Keratinocyte (primary cell): ENCODE results near the gene CYP11A1. TPM values are rescaled to one million over a fixed set of nuclear protein-coding genes. Genes with fewer than 3 reads are reported as not detected.

ENCODE experiments used
- DNase-seq: peaks from one replicate; pipeline ENCODE4 v3.0.0-alpha.2; 2011; ENCODE audit warnings: low read depth, missing footprints, low spot score
- FAIRE-seq: peaks from 2 replicates; lab custom pipeline; 2011; peaks lifted over from hg19 to GRCh38; lab: Jason Lieb, UNC
- H2AFZ ChIP-seq: 2 replicates; pipeline ENCODE4 v1.6.0; 2012; ENCODE audit warnings: low read length, control low read depth, inconsistent platforms; ENCODE audit not compliant: control insufficient read depth
- H3K27ac ChIP-seq: 2 replicates; pipeline ENCODE4 v1.5.1; 2011; ENCODE audit warnings: low read length; ENCODE audit not compliant: control insufficient read depth, insufficient read depth
- H3K27me3 ChIP-seq: 3 replicates; pipeline ENCODE4 v1.6.0; 2011; ENCODE audit warnings: low read length; ENCODE audit not compliant: control insufficient read depth, insufficient read depth; ENCODE audit errors: extremely low read depth
- H3K36me3 ChIP-seq, 2 experiments: 2 replicates in 1 of 2; 3 replicates in 1 of 2; pipeline ENCODE4 v1.5.1; 2011; ENCODE audit warnings: low read length in 2 of 2, mild to moderate bottlenecking in 1 of 2; ENCODE audit not compliant: control insufficient read depth in 2 of 2, insufficient read depth in 2 of 2; ENCODE audit errors: extremely low read depth in 1 of 2
- H3K4me1 ChIP-seq: 3 replicates; pipeline ENCODE4 v1.5.1; 2011; ENCODE audit warnings: low read length; ENCODE audit not compliant: control insufficient read depth, insufficient read depth; ENCODE audit errors: extremely low read depth
- H3K4me2 ChIP-seq: 3 replicates; pipeline ENCODE4 v1.6.0; 2011; ENCODE audit warnings: low read depth, low read length; ENCODE audit not compliant: control insufficient read depth, insufficient read depth; ENCODE audit errors: extremely low read depth
- H3K4me3 ChIP-seq, 3 experiments: fragments of 200-600 bp in 1 of 3; sonication (generic) in 1 of 3; 2 replicates in 2 of 3; 3 replicates in 1 of 3; pipeline ENCODE4 v1.5.1; 2011 to 2016; ENCODE audit warnings: low read length in 3 of 3, mild to moderate bottlenecking in 3 of 3, control low read depth in 2 of 3, inconsistent platforms in 1 of 3, low read depth in 1 of 3, mixed read lengths in 1 of 3, mixed run types in 1 of 3, moderate library complexity in 1 of 3; ENCODE audit not compliant: control insufficient read depth in 2 of 3, insufficient read depth in 2 of 3; ENCODE audit errors: extremely low read depth in 1 of 3
- H3K79me2 ChIP-seq: 2 replicates; pipeline ENCODE4 v1.6.0; 2012; ENCODE audit warnings: low read length; ENCODE audit not compliant: control insufficient read depth, insufficient read depth
- H3K9ac ChIP-seq: 3 replicates; pipeline ENCODE4 v1.6.0; 2011; ENCODE audit warnings: low read length; ENCODE audit not compliant: control insufficient read depth, insufficient read depth; ENCODE audit errors: extremely low read depth
- H3K9me1 ChIP-seq: 3 replicates; pipeline ENCODE4 v1.6.0; 2011; ENCODE audit warnings: low read length; ENCODE audit not compliant: control insufficient read depth, insufficient read depth; ENCODE audit errors: extremely low read depth
- H3K9me3 ChIP-seq: 2 replicates; pipeline ENCODE4 v1.5.1; 2012; ENCODE audit warnings: low read depth, low read length; ENCODE audit not compliant: control insufficient read depth
- H4K20me1 ChIP-seq: 3 replicates; pipeline ENCODE4 v1.6.0; 2011; ENCODE audit warnings: low read length; ENCODE audit not compliant: control insufficient read depth, insufficient read depth; ENCODE audit errors: extremely low read depth
- EZH2 ChIP-seq: IDR thresholded peaks from one replicate; pipeline ENCODE4 v1.6.1; 2012; ENCODE audit warnings: inconsistent platforms, mild to moderate bottlenecking, low read length, moderate library complexity
- dilution Hi-C: fragments of 300-500 bp; cut with MboI; formaldehyde crosslinking; loops from one replicate; pipeline ENCODE4 v1.7.0; 2020; ENCODE audit warnings: low sequenced_read_pairs; ENCODE audit not compliant: extremely low pct_ligation_motif_present
- polyA plus RNA-seq, 5 experiments: library from polyadenylated mRNA; depleted of rRNA in 3 of 5; stranded (reverse) in 3 of 5; stranded (forward) in 1 of 5; unstranded in 1 of 5; fragments of >200 nt; gene quantifications; 1 replicate in 1 of 5; 2 replicates in 3 of 5; 3 replicates in 1 of 5; pipeline versions ENCODE4 v1.2.1 to v1.2.3, GENCODE V29; 2011 to 2012; ENCODE audit warnings: missing spikeins in 2 of 5, low read depth in 1 of 5, low replicate concordance in 1 of 5
- TF ChIP-seq, protein P1 (sequence below), 3 experiments: IDR thresholded peaks in 1 of 3; conservative IDR thresholded peaks in 1 of 3; optimal IDR thresholded peaks in 1 of 3; 2 replicates in 2 of 3; 3 replicates in 1 of 3; pipeline versions ENCODE3 to v1.5.1; 2011; ENCODE audit warnings: low read length in 3 of 3, mild to moderate bottlenecking in 3 of 3, moderate library complexity in 2 of 3, control low read depth in 1 of 3, inconsistent platforms in 1 of 3; ENCODE audit not compliant: insufficient read depth in 2 of 3; ENCODE audit errors: extremely low read depth in 1 of 3

CYP11A1 gene
- polyA plus RNA-seq, 1 donor (not counting 4 experiments of a cell fraction or from before 2014, with no cell fraction given): not detected

- H3K9me3 ChIP-seq: no peaks in the 10 kb centered on the region
- H4K20me1 ChIP-seq: peaks cover 3% of the 10 kb centered on the region
- no peak overlapping the region for H3K4me3 ChIP-seq
- H3K27me3 ChIP-seq: peaks cover 4% of the 10 kb centered on the region
- DNase-seq (no peak), FAIRE-seq (no peak)
- H3K9me1 ChIP-seq: no peaks in the 10 kb centered on the region
- no peak overlapping the region for H3K4me2 ChIP-seq
- H3K79me2 ChIP-seq: no peaks in the 10 kb centered on the region
- peaks cover 7% of the 10 kb centered on the region for H3K4me1 ChIP-seq
- no peaks in the 10 kb centered on the region for H3K36me3 ChIP-seq
- H3K9ac ChIP-seq: no peak overlapping the region
- dilution Hi-C loops: no loop called here
- TF ChIP-seq, protein P1, sequence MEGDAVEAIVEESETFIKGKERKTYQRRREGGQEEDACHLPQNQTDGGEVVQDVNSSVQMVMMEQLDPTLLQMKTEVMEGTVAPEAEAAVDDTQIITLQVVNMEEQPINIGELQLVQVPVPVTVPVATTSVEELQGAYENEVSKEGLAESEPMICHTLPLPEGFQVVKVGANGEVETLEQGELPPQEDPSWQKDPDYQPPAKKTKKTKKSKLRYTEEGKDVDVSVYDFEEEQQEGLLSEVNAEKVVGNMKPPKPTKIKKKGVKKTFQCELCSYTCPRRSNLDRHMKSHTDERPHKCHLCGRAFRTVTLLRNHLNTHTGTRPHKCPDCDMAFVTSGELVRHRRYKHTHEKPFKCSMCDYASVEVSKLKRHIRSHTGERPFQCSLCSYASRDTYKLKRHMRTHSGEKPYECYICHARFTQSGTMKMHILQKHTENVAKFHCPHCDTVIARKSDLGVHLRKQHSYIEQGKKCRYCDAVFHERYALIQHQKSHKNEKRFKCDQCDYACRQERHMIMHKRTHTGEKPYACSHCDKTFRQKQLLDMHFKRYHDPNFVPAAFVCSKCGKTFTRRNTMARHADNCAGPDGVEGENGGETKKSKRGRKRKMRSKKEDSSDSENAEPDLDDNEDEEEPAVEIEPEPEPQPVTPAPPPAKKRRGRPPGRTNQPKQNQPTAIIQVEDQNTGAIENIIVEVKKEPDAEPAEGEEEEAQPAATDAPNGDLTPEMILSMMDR (optimal IDR thresholded peaks at IDR 0.05 in 1 of 3, IDR thresholded peaks at IDR 0.05 in 1 of 3, conservative IDR thresholded peaks at IDR 0.05 in 1 of 3; ENCODE audit: extremely low read depth in 1 of 3, insufficient read depth in 2 of 3, low read length in 3 of 3): no peak
- TF ChIP-seq EZH2: no peak
- H3K27ac ChIP-seq: no peak overlapping the region
- H2AFZ ChIP-seq: no peak overlapping the region
These were observed 29.7 kb downstream of the CYP11A1 start for GRCh38 chr15:74337607-74338211.

DNA sequence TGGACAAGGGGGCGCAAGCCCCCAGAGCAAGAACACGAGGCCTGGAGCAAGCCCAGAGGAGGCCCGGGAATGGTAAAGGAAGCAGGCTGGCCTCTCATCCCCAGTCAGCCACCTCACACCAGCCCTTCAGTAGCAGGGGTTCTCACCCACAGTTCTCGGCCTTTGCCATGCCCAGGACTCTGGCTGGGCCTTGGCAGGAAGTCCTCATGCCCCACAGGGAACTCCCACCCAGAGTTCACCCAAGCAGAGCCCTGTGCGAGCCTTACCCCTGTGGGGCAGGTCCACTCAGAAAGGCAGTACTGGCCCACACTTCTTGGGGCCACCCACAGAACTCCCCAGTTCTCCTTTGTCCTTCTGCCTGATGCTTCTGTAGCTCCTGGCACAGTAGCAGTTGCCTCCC is 30.3 kb downstream of the CYP11A1 start:
- H3K4me1 ChIP-seq: peaks cover 7% of the 10 kb centered on the region
- H3K9ac ChIP-seq: no peak overlapping the region
- dilution Hi-C loops: no loop called here
- no peaks in the 10 kb centered on the region for H3K9me3 ChIP-seq
- H3K79me2 ChIP-seq: no peaks in the 10 kb centered on the region
- FAIRE-seq (no peak), DNase-seq (no peak)
- H3K9me1 ChIP-seq: no peaks in the 10 kb centered on the region
- H4K20me1 ChIP-seq: peaks cover 3% of the 10 kb centered on the region
- H3K27me3 ChIP-seq: peaks cover 4% of the 10 kb centered on the region
- no peak overlapping the region for H3K4me3 ChIP-seq
- H2AFZ ChIP-seq: no peak overlapping the region
- TF ChIP-seq EZH2: no peak
- TF ChIP-seq, protein P1 (optimal IDR thresholded peaks at IDR 0.05 in 1 of 3, IDR thresholded peaks at IDR 0.05 in 1 of 3, conservative IDR thresholded peaks at IDR 0.05 in 1 of 3; ENCODE audit: extremely low read depth in 1 of 3, insufficient read depth in 2 of 3, low read length in 3 of 3): no peak
- H3K4me2 ChIP-seq: no peak overlapping the region
- H3K27ac ChIP-seq: no peak overlapping the region
- no peaks in the 10 kb centered on the region for H3K36me3 ChIP-seq
